Measurements from ENCODE around the gene TSPAN9. TPM values are rescaled to one million over a fixed set of nuclear protein-coding genes. Genes with fewer than 3 reads are reported as not detected.

Gene TSPAN9
- total RNA-seq, 2 experiments from 2014 or later = 0.87 to 1.2 TPM

- CTCF ChIA-PET = interaction anchor here (0.9 to 5.5 kb wide), 22 partner anchors 8 to 514 kb away, joined by 3 to 93 read pairs (median 4); no protein-coding TSS in a partner anchor
- H3K36me3 Mint-ChIP-seq = no peaks in the 10 kb centered on the region
- no peak overlapping the region for H3K4me3 Mint-ChIP-seq
- DNase-seq = no peak
- no peaks in the 10 kb centered on the region for H3K4me1 Mint-ChIP-seq (ENCODE audit: low read depth)
- peaks cover 10% of the 10 kb centered on the region for H3K27me3 Mint-ChIP-seq
- POLR2A ChIA-PET = no interaction called here
- intact Hi-C loops (cut with micrococcal nuclease) = loop anchor here (1.0 kb wide), 2 partner anchors 139 to 201 kb away; no protein-coding TSS in a partner anchor
- no peaks in the 10 kb centered on the region for H3K9me3 Mint-ChIP-seq
- no peak overlapping the region for H3K27ac Mint-ChIP-seq
Measured at GRCh38 chr12:3274664-3275063, 197.5 kb downstream of the TSPAN9 start.

GRCh38 chr12:3275171-3276041 lies 198.2 kb downstream of the TSPAN9 start:
- intact Hi-C loops (cut with micrococcal nuclease) = loop anchor here (1.0 kb wide), 2 partner anchors 140 to 202 kb away; no protein-coding TSS in a partner anchor
- Mint-ChIP-seq H3K9me3 (no peaks in the 10 kb centered on the region), H3K27ac (no peak overlapping the region), H3K27me3 (peaks cover 10% of the 10 kb centered on the region), H3K36me3 (no peaks in the 10 kb centered on the region), H3K4me3 (no peak overlapping the region), H3K4me1 (ENCODE audit: low read depth) (no peaks in the 10 kb centered on the region)
- ChIA-PET POLR2A (interaction anchor here (0.5 to 1.2 kb wide), 2 partner anchors 136 to 141 kb away, joined by 3 read pairs; no protein-coding TSS in a partner anchor), CTCF (interaction anchor here (0.6 to 5.5 kb wide), 34 partner anchors 9 to 529 kb away, joined by 3 to 93 read pairs (median 4); no protein-coding TSS in a partner anchor)
- DNase-seq = peak; percentile 80

- DNase-seq = no peak
- no peak overlapping the region for H3K4me3 Mint-ChIP-seq
- peaks cover 10% of the 10 kb centered on the region for H3K27me3 Mint-ChIP-seq
- no peaks in the 10 kb centered on the region for H3K4me1 Mint-ChIP-seq (ENCODE audit: low read depth)
- no peaks in the 10 kb centered on the region for H3K9me3 Mint-ChIP-seq
- H3K36me3 Mint-ChIP-seq = no peaks in the 10 kb centered on the region
- H3K27ac Mint-ChIP-seq = no peak overlapping the region
- ChIA-PET CTCF (interaction anchor here (0.7 to 5.5 kb wide), 15 partner anchors 8 to 513 kb away, joined by 3 to 93 read pairs (median 5); no protein-coding TSS in a partner anchor), POLR2A (interaction anchor here (1.2 kb wide), 1 partner anchor 142 kb away, joined by 3 read pairs; no protein-coding TSS in a partner anchor)
- intact Hi-C loops (cut with micrococcal nuclease) = no loop called here
Measured at GRCh38 chr12:3276226-3276625, 199.0 kb downstream of the TSPAN9 start.

- Mint-ChIP-seq H3K9me3 (no peaks in the 10 kb centered on the region), H3K4me1 (ENCODE audit: low read depth) (no peaks in the 10 kb centered on the region), H3K4me3 (no peak overlapping the region), H3K36me3 (no peaks in the 10 kb centered on the region), H3K27ac (no peak overlapping the region), H3K27me3 (peaks cover 10% of the 10 kb centered on the region)
- POLR2A ChIA-PET = no interaction called here
- DNase-seq = no peak
- CTCF ChIA-PET = interaction anchor here (3.5 to 5.5 kb wide), 3 partner anchors 23 to 206 kb away, joined by 15 to 93 read pairs (median 52); no protein-coding TSS in a partner anchor
- intact Hi-C loops (cut with micrococcal nuclease) = no loop called here
Measured at GRCh38 chr12:3277306-3277943, 200.2 kb downstream of the TSPAN9 start.

- ChIA-PET POLR2A (no interaction called here), CTCF (interaction anchor here (1.0 to 3.5 kb wide), 2 partner anchors 14 to 21 kb away, joined by 3 to 15 read pairs; no protein-coding TSS in a partner anchor)
- Mint-ChIP-seq H3K9me3 (no peaks in the 10 kb centered on the region), H3K27ac (no peak overlapping the region), H3K4me3 (no peak overlapping the region), H3K4me1 (ENCODE audit: low read depth) (no peaks in the 10 kb centered on the region), H3K36me3 (no peaks in the 10 kb centered on the region), H3K27me3 (peaks cover 10% of the 10 kb centered on the region)
- intact Hi-C loops (cut with micrococcal nuclease) = no loop called here
- DNase-seq = no peak
Measured at GRCh38 chr12:3278681-3279414, 201.7 kb downstream of the TSPAN9 start.

- Mint-ChIP-seq H3K4me3 (no peak overlapping the region), H3K4me1 (ENCODE audit: low read depth) (no peaks in the 10 kb centered on the region), H3K27me3 (peaks cover 10% of the 10 kb centered on the region), H3K27ac (no peak overlapping the region), H3K9me3 (no peaks in the 10 kb centered on the region), H3K36me3 (no peaks in the 10 kb centered on the region)
- POLR2A ChIA-PET = no interaction called here
- DNase-seq = no peak
- CTCF ChIA-PET = interaction anchor here (1.0 to 3.5 kb wide), 2 partner anchors 14 to 21 kb away, joined by 3 to 15 read pairs; no protein-coding TSS in a partner anchor
- intact Hi-C loops (cut with micrococcal nuclease) = no loop called here
Measured at GRCh38 chr12:3279415-3279780, 202.2 kb downstream of the TSPAN9 start.

GRCh38 chr12:3279832-3280231 lies 202.7 kb downstream of the TSPAN9 start:
- POLR2A ChIA-PET = no interaction called here
- no peak overlapping the region for H3K27ac Mint-ChIP-seq

GRCh38 chr12:3280967-3281366 lies 203.8 kb downstream of the TSPAN9 start:
- CTCF ChIA-PET = no interaction called here

More at GRCh38 chr12:3279832-3280231, 202.7 kb downstream of the TSPAN9 start:
- intact Hi-C loops (cut with micrococcal nuclease) = no loop called here
- Mint-ChIP-seq H3K9me3 (no peaks in the 10 kb centered on the region), H3K4me3 (no peak overlapping the region), H3K36me3 (no peaks in the 10 kb centered on the region), H3K27me3 (peaks cover 7% of the 10 kb centered on the region), H3K4me1 (ENCODE audit: low read depth) (no peaks in the 10 kb centered on the region)
- CTCF ChIA-PET = interaction anchor here (1.0 to 3.5 kb wide), 2 partner anchors 15 to 20 kb away, joined by 3 to 15 read pairs; no protein-coding TSS in a partner anchor
- no peak for DNase-seq

GRCh38 chr12:3281588-3282383 lies 204.6 kb downstream of the TSPAN9 start:
- Mint-ChIP-seq H3K27me3 (peaks cover 7% of the 10 kb centered on the region), H3K4me3 (no peak overlapping the region), H3K4me1 (ENCODE audit: low read depth) (no peaks in the 10 kb centered on the region), H3K27ac (no peak overlapping the region), H3K9me3 (no peaks in the 10 kb centered on the region), H3K36me3 (no peaks in the 10 kb centered on the region)
- intact Hi-C loops (cut with micrococcal nuclease) = no loop called here
- POLR2A ChIA-PET = no interaction called here
- no peak for DNase-seq
- CTCF ChIA-PET = interaction anchor here (1.2 kb wide), 1 partner anchor 147 kb away, joined by 3 read pairs; no protein-coding TSS in a partner anchor

More at GRCh38 chr12:3280967-3281366, 203.8 kb downstream of the TSPAN9 start:
- peaks cover 7% of the 10 kb centered on the region for H3K27me3 Mint-ChIP-seq
- no peak overlapping the region for H3K4me3 Mint-ChIP-seq
- no peak overlapping the region for H3K27ac Mint-ChIP-seq
- no peaks in the 10 kb centered on the region for H3K4me1 Mint-ChIP-seq (ENCODE audit: low read depth)
- no peak for DNase-seq
- no peaks in the 10 kb centered on the region for H3K9me3 Mint-ChIP-seq
- POLR2A ChIA-PET = no interaction called here
- H3K36me3 Mint-ChIP-seq = no peaks in the 10 kb centered on the region
- intact Hi-C loops (cut with micrococcal nuclease) = no loop called here

- POLR2A ChIA-PET = no interaction called here
- no peak for DNase-seq
- H3K4me1 Mint-ChIP-seq (ENCODE audit: low read depth) = no peaks in the 10 kb centered on the region
- intact Hi-C loops (cut with micrococcal nuclease) = no loop called here
- CTCF ChIA-PET = interaction anchor here (1.2 kb wide), 1 partner anchor 147 kb away, joined by 3 read pairs; no protein-coding TSS in a partner anchor
- peaks cover 5% of the 10 kb centered on the region for H3K27me3 Mint-ChIP-seq
- no peak overlapping the region for H3K27ac Mint-ChIP-seq
- no peaks in the 10 kb centered on the region for H3K9me3 Mint-ChIP-seq
- no peak overlapping the region for H3K4me3 Mint-ChIP-seq
- no peaks in the 10 kb centered on the region for H3K36me3 Mint-ChIP-seq
Measured at GRCh38 chr12:3282384-3282670, 205.1 kb downstream of the TSPAN9 start.

- no peak overlapping the region for H3K27ac Mint-ChIP-seq
- no peaks in the 10 kb centered on the region for H3K9me3 Mint-ChIP-seq
- intact Hi-C loops (cut with micrococcal nuclease) = no loop called here
- H3K36me3 Mint-ChIP-seq = no peaks in the 10 kb centered on the region
- ChIA-PET CTCF (interaction anchor here (1.2 to 1.6 kb wide), 2 partner anchors 8 to 148 kb away, joined by 3 to 4 read pairs; no protein-coding TSS in a partner anchor), POLR2A (no interaction called here)
- no peaks in the 10 kb centered on the region for H3K4me1 Mint-ChIP-seq (ENCODE audit: low read depth)
- no peak overlapping the region for H3K4me3 Mint-ChIP-seq
- peaks cover 5% of the 10 kb centered on the region for H3K27me3 Mint-ChIP-seq
- DNase-seq = no peak
Measured at GRCh38 chr12:3283137-3283680, 206.0 kb downstream of the TSPAN9 start.
